ENCODE measurements around the gene SH2D1B. TPM values are rescaled to one million over a fixed set of nuclear protein-coding genes. Genes with fewer than 3 reads are reported as not detected.
"Not testable (repeated sequence)": the region's sequence is repeated elsewhere in the genome, so short reads cannot be mapped to it uniquely, and the experiment has no call there.

Gene SH2D1B
- total RNA-seq, 2 donors from 2014 or later = not detected

- TF ChIP-seq CTCF (IDR thresholded peaks at IDR 0.05) = peak in 5 of 7 experiments; percentile 10 to 32 (median 22)
- no peak for TF ChIP-seq POLR2A (IDR thresholded peaks at IDR 0.05)
- no peak overlapping the region for H3K4me3 ChIP-seq
- no peaks in the 10 kb centered on the region for H3K27me3 ChIP-seq
- H3K36me3 ChIP-seq (replicated peaks in 1 of 2; ENCODE audit: insufficient read depth in 1 of 2, low read depth in 2 of 2) = no peaks in the 10 kb centered on the region
- 51 to 57% methylated on average over 5 of the region's 5 CpGs for WGBS, 2 donors
- ATAC-seq (no peak), DNase-seq (no peak)
- no peaks in the 10 kb centered on the region for H3K4me1 ChIP-seq
- intact Hi-C loops (cut with DNase I) = no loop called here
- H3K27ac ChIP-seq = no peak overlapping the region
- H3K9me3 ChIP-seq = no peaks in the 10 kb centered on the region
These were observed 54.2 kb downstream of the SH2D1B start for GRCh38 chr1:162357681-162358266.

GRCh38 chr1:162353702-162354101 is 58.2 kb downstream of the SH2D1B start:
- ATAC-seq (no peak), DNase-seq (no peak)
- H3K36me3 ChIP-seq (replicated peaks in 1 of 2; ENCODE audit: insufficient read depth in 1 of 2, low read depth in 2 of 2) = no peaks in the 10 kb centered on the region
- 77 to 91% methylated on average over 5 of the region's 5 CpGs for WGBS, 2 donors
- no peaks in the 10 kb centered on the region for H3K27me3 ChIP-seq
- no peaks in the 10 kb centered on the region for H3K4me1 ChIP-seq
- intact Hi-C loops (cut with DNase I) = no loop called here
- H3K4me3 ChIP-seq = no peak overlapping the region
- H3K9me3 ChIP-seq = no peaks in the 10 kb centered on the region
- TF ChIP-seq POLR2A (IDR thresholded peaks at IDR 0.05) (no peak), CTCF (IDR thresholded peaks at IDR 0.05) (no peak)
- no peak overlapping the region for H3K27ac ChIP-seq

- no peak for TF ChIP-seq CTCF (IDR thresholded peaks at IDR 0.05)
- TF ChIP-seq POLR2A (IDR thresholded peaks at IDR 0.05) = no peak
- Histone ChIP-seq H3K27me3 (no peaks in the 10 kb centered on the region), H3K4me1 (no peaks in the 10 kb centered on the region), H3K4me3 (no peak overlapping the region), H3K27ac (no peak overlapping the region), H3K9me3 (no peaks in the 10 kb centered on the region), H3K36me3 (replicated peaks in 1 of 2; ENCODE audit: insufficient read depth in 1 of 2, low read depth in 2 of 2) (no peaks in the 10 kb centered on the region)
- WGBS, 2 donors = 88 to 89% methylated on average over 9 of the region's 9 CpGs
- no peak for ATAC-seq
- intact Hi-C loops (cut with DNase I) = no loop called here
- DNase-seq = no peak
These were observed 58.9 kb downstream of the SH2D1B start for GRCh38 chr1:162353078-162353477.

- DNase-seq; H3K36me3 ChIP-seq (replicated peaks in 1 of 2; ENCODE audit: insufficient read depth in 1 of 2, low read depth in 2 of 2); H3K9me3 ChIP-seq; H3K27ac ChIP-seq; H3K4me1 ChIP-seq; intact Hi-C loops (cut with DNase I); H3K27me3 ChIP-seq; H3K4me3 ChIP-seq; ATAC-seq: not testable (repeated sequence)
- WGBS, 2 donors = 80 to 91% methylated on average over 3 of the region's 4 CpGs
These were observed 60.1 kb downstream of the SH2D1B start for GRCh38 chr1:162351874-162352273.

- Histone ChIP-seq H3K27me3 (no peaks in the 10 kb centered on the region), H3K4me1 (peaks cover 6% of the 10 kb centered on the region), H3K27ac (no peak overlapping the region), H3K36me3 (replicated peaks in 1 of 2; ENCODE audit: insufficient read depth in 1 of 2, low read depth in 2 of 2) (no peaks in the 10 kb centered on the region), H3K9me3 (no peaks in the 10 kb centered on the region), H3K4me3 (no peak overlapping the region)
- TF ChIP-seq POLR2A (IDR thresholded peaks at IDR 0.05) (no peak), CTCF (IDR thresholded peaks at IDR 0.05) (no peak)
- WGBS, 2 donors = 67 to 80% methylated on average over 6 of the region's 6 CpGs
- no peak for ATAC-seq
- intact Hi-C loops (cut with DNase I) = no loop called here
- no peak for DNase-seq
These were observed 60.6 kb downstream of the SH2D1B start for GRCh38 chr1:162351246-162351842.

All from body of pancreas (tissue), 4 donors.